NCI-H2227 treated with DMSO at 0.1 percent for 48 hours (cell line): ENCODE measurements around the gene CT47C1.

ENCODE experiments used
- DNase-seq: peaks from one replicate; lab custom pipeline; 2025; lab: John Stamatoyannopoulos, UW

CT47C1 gene

GRCh38 chrX:119073911-119074310 is 1.1 kb downstream of the CT47C1 start:
- DNase-seq: no peak

GRCh38 chrX:119075270-119076025 is 2.7 kb downstream of the CT47C1 start:
- no peak for DNase-seq

GRCh38 chrX:119082278-119082677 is 9.5 kb downstream of the CT47C1 start:
- no peak for DNase-seq

GRCh38 chrX:119084766-119085165 is 12.0 kb downstream of the CT47C1 start:
- DNase-seq: no peak

- DNase-seq: no peak
Observed at GRCh38 chrX:119087121-119087520, 14.3 kb downstream of the CT47C1 start.

GRCh38 chrX:119089619-119090018 is 16.8 kb downstream of the CT47C1 start:
- no peak for DNase-seq

- no peak for DNase-seq
Observed at GRCh38 chrX:119090627-119091026, 17.8 kb downstream of the CT47C1 start.

GRCh38 chrX:119093991-119094735 is 21.4 kb downstream of the CT47C1 start:
- no peak for DNase-seq

- DNase-seq: no peak
Observed at GRCh38 chrX:119094819-119095218, 22.0 kb downstream of the CT47C1 start.

- DNase-seq: no peak
Observed at GRCh38 chrX:119095936-119096335, 23.1 kb downstream of the CT47C1 start.

GRCh38 chrX:119101168-119101567 is 28.4 kb downstream of the CT47C1 start:
- no peak for DNase-seq

GRCh38 chrX:119105826-119106225 is 33.0 kb downstream of the CT47C1 start:
- no peak for DNase-seq

GRCh38 chrX:119107206-119107605 is 34.4 kb downstream of the CT47C1 start:
- no peak for DNase-seq

GRCh38 chrX:119118780-119119395 is 46.1 kb downstream of the CT47C1 start:
- peak; percentile 51 for DNase-seq

- DNase-seq: no peak
Observed at GRCh38 chrX:119121341-119121740, 48.5 kb downstream of the CT47C1 start.
